CD4-positive, alpha-beta memory T cell (primary cell): ENCODE measurements around the gene NPPA. TPM values are rescaled to one million over a fixed set of nuclear protein-coding genes. Genes with fewer than 3 reads are reported as not detected.

ENCODE experiments used
- CTCF ChIA-PET: fragments of 350-600 bp; sonication (Branson Sonifier 250); formaldehyde crosslinking; loops from one replicate; lab custom pipeline; 2021; ENCODE audit warnings: inconsistent platforms; ENCODE audit not compliant: partially characterized antibody; lab: Charles Lee
- POLR2A ChIA-PET: fragments of 350-600 bp; sonication (Branson Sonifier 250); formaldehyde crosslinking; loops from one replicate; lab custom pipeline; 2021; ENCODE audit not compliant: partially characterized antibody; lab: Charles Lee
- DNase-seq, 5 donors: peaks; one replicate each; pipeline versions ENCODE4 v3.0.0 to v3.0.0-alpha.2; 2020 to 2022; ENCODE audit warnings: mixed read lengths in 1 of 5
- H3K27ac ChIP-seq: one replicate; pipeline ENCODE4 v1.7.0; 2013; ENCODE audit warnings: low read depth, low read length
- H3K27me3 ChIP-seq: 2 replicates; pipeline ENCODE4 v1.7.0; 2013; ENCODE audit warnings: mild to moderate bottlenecking, low read length, moderate library complexity; ENCODE audit not compliant: insufficient read depth
- H3K36me3 ChIP-seq: 2 replicates; pipeline ENCODE4 v1.7.0; 2013; ENCODE audit warnings: mild to moderate bottlenecking, low read length, moderate library complexity; ENCODE audit not compliant: insufficient read depth
- H3K4me1 ChIP-seq: 2 replicates; pipeline ENCODE4 v1.7.0; 2013; ENCODE audit warnings: mild to moderate bottlenecking, low read length, moderate library complexity; ENCODE audit not compliant: insufficient read depth
- H3K4me3 ChIP-seq, 2 donors: one replicate each; pipeline ENCODE4 v1.7.0; 2013; ENCODE audit warnings: low read length in 2 of 2, mild to moderate bottlenecking in 1 of 2
- H3K9me3 ChIP-seq, 2 donors: one replicate each; pipeline ENCODE4 v1.7.0; 2013; ENCODE audit warnings: low read length in 2 of 2, control low read depth in 1 of 2; ENCODE audit not compliant: control insufficient read depth in 1 of 2
- H3K27ac Mint-ChIP-seq, 7 donors: one replicate each; pipeline ENCODE4 v1.8.0; 2020 to 2021; ENCODE audit warnings: mixed read lengths in 7 of 7, mild to moderate bottlenecking in 6 of 7, inconsistent platforms in 3 of 7, moderate library complexity in 3 of 7
- H3K27me3 Mint-ChIP-seq, 2 donors: one replicate each; pipeline ENCODE4 v1.8.0; 2020 to 2021; ENCODE audit warnings: mixed read lengths in 2 of 2
- H3K36me3 Mint-ChIP-seq, 2 donors: one replicate each; pipeline ENCODE4 v1.8.0; 2020 to 2021; ENCODE audit warnings: mixed read lengths in 2 of 2, inconsistent platforms in 1 of 2, mild to moderate bottlenecking in 1 of 2
- H3K4me1 Mint-ChIP-seq, 4 donors: one replicate each; pipeline ENCODE4 v1.8.0; 2020 to 2021; ENCODE audit warnings: mixed read lengths in 4 of 4, mild to moderate bottlenecking in 1 of 4
- H3K4me3 Mint-ChIP-seq, 8 donors: one replicate each; pipeline ENCODE4 v1.8.0; 2020 to 2021; ENCODE audit warnings: mixed read lengths in 8 of 8, mild to moderate bottlenecking in 7 of 8, moderate library complexity in 6 of 8, inconsistent platforms in 3 of 8
- H3K9me3 Mint-ChIP-seq, 8 donors: one replicate each; pipeline ENCODE4 v1.8.0; 2020 to 2021; ENCODE audit warnings: mixed read lengths in 8 of 8, mild to moderate bottlenecking in 5 of 8, inconsistent platforms in 3 of 8, moderate library complexity in 1 of 8
- intact Hi-C: fragments of 100-400 bp; cut with micrococcal nuclease; formaldehyde crosslinking; loops from one replicate; pipeline ENCODE4 v1.15.1; 2023
- polyA plus RNA-seq, 2 donors: library from polyadenylated mRNA; unstranded; fragments of 300-500 nt; fragmentation: Illumina TruSeq; gene quantifications; one replicate each; pipeline ENCODE4 v1.2.3, GENCODE V29; 2021
- total RNA-seq, 2 experiments: library from RNA; stranded (reverse); gene quantifications; one replicate each; pipeline ENCODE4 v1.2.3, GENCODE V29; 2021

Gene NPPA
- total and polyA plus RNA-seq, 4 experiments from 2014 or later: not detected

GRCh38 chr1:11854519-11854918, 6.9 kb upstream of the NPPA start:
- intact Hi-C loops: no loop called here
- Mint-ChIP-seq H3K4me3 (no peak overlapping the region), H3K9me3 (peaks cover 0 to 1% (median 0%) of the 10 kb centered on the region in 8 donors), H3K4me1 (peaks cover 0 to 5% (median 2%) of the 10 kb centered on the region in 4 donors), H3K27me3 (peaks cover 27 to 29% of the 10 kb centered on the region in 2 donors), H3K36me3 (no peaks in the 10 kb centered on the region), H3K27ac (no peak overlapping the region)
- Histone ChIP-seq H3K36me3 (no peaks in the 10 kb centered on the region), H3K9me3 (no peaks in the 10 kb centered on the region), H3K4me1 (no peaks in the 10 kb centered on the region), H3K4me3 (no peak overlapping the region), H3K27me3 (peaks cover 2% of the 10 kb centered on the region), H3K27ac (no peak overlapping the region)
- no peak for DNase-seq
- ChIA-PET CTCF (no interaction called here), POLR2A (no interaction called here)

GRCh38 chr1:11851180-11851579, 3.6 kb upstream of the NPPA start:
- Mint-ChIP-seq H3K27me3 (peaks cover 8 to 22% of the 10 kb centered on the region in 2 donors), H3K27ac (no peak overlapping the region), H3K4me1 (no peaks in the 10 kb centered on the region), H3K36me3 (no peaks in the 10 kb centered on the region), H3K9me3 (peaks cover 0 to 1% (median 0%) of the 10 kb centered on the region in 8 donors), H3K4me3 (no peak overlapping the region)
- H3K27ac ChIP-seq: no peak overlapping the region
- H3K9me3 ChIP-seq: no peaks in the 10 kb centered on the region
- H3K27me3 ChIP-seq: no peaks in the 10 kb centered on the region
- H3K4me1 ChIP-seq: no peaks in the 10 kb centered on the region
- no peak overlapping the region for H3K4me3 ChIP-seq
- no peaks in the 10 kb centered on the region for H3K36me3 ChIP-seq
- no peak for DNase-seq
- ChIA-PET CTCF (no interaction called here), POLR2A (no interaction called here)
- intact Hi-C loops: no loop called here

GRCh38 chr1:11850156-11850555, 2.6 kb upstream of the NPPA start:
- Histone ChIP-seq H3K36me3 (no peaks in the 10 kb centered on the region), H3K4me1 (no peaks in the 10 kb centered on the region), H3K27me3 (no peaks in the 10 kb centered on the region), H3K4me3 (no peak overlapping the region), H3K27ac (no peak overlapping the region), H3K9me3 (no peaks in the 10 kb centered on the region)
- CTCF ChIA-PET: no interaction called here
- peaks cover 3 to 4% of the 10 kb centered on the region in 2 donors for H3K36me3 Mint-ChIP-seq
- no peak overlapping the region for H3K4me3 Mint-ChIP-seq
- no peak overlapping the region for H3K27ac Mint-ChIP-seq
- H3K9me3 Mint-ChIP-seq: peaks cover 0 to 1% (median 0%) of the 10 kb centered on the region in 8 donors
- intact Hi-C loops: no loop called here
- H3K4me1 Mint-ChIP-seq: peaks cover 0 to 5% (median 1%) of the 10 kb centered on the region in 4 donors
- no peak for DNase-seq
- peaks cover 5 to 22% of the 10 kb centered on the region in 2 donors for H3K27me3 Mint-ChIP-seq
- POLR2A ChIA-PET: no interaction called here

GRCh38 chr1:11848373-11848700, 754 bp upstream of the NPPA start:
- no peak overlapping the region for H3K4me3 ChIP-seq
- ChIA-PET POLR2A (interaction anchor here (1.4 to 1.6 kb wide), 2 partner anchors 10 to 60 kb away, joined by 3 to 6 read pairs; no protein-coding TSS in a partner anchor), CTCF (interaction anchor here (1.4 kb wide), 1 partner anchor 15 kb away, joined by 6 read pairs; no protein-coding TSS in a partner anchor)
- DNase-seq: no peak
- H3K4me1 ChIP-seq: no peaks in the 10 kb centered on the region
- peak overlapping the region in 1 of 7 donors; percentile 36 for H3K27ac Mint-ChIP-seq
- peaks cover 12% of the 10 kb centered on the region in 2 donors for H3K36me3 Mint-ChIP-seq
- H3K27me3 ChIP-seq: no peaks in the 10 kb centered on the region
- peaks cover 0 to 7% (median 1%) of the 10 kb centered on the region in 4 donors for H3K4me1 Mint-ChIP-seq
- H3K27me3 Mint-ChIP-seq: peaks cover 5 to 13% of the 10 kb centered on the region in 2 donors
- no peaks in the 10 kb centered on the region for H3K36me3 ChIP-seq
- intact Hi-C loops: no loop called here
- H3K4me3 Mint-ChIP-seq: no peak overlapping the region
- no peaks in the 10 kb centered on the region for H3K9me3 Mint-ChIP-seq
- H3K9me3 ChIP-seq: no peaks in the 10 kb centered on the region
- no peak overlapping the region for H3K27ac ChIP-seq

- Mint-ChIP-seq H3K27ac (no peak overlapping the region), H3K4me3 (no peak overlapping the region), H3K4me1 (peaks cover 0 to 7% (median 1%) of the 10 kb centered on the region in 4 donors), H3K9me3 (no peaks in the 10 kb centered on the region), H3K36me3 (peaks cover 27 to 29% of the 10 kb centered on the region in 2 donors), H3K27me3 (no peaks in the 10 kb centered on the region)
- CTCF ChIA-PET: interaction anchor here (0.7 kb wide), 1 partner anchor 212 kb away, joined by 3 read pairs; no protein-coding TSS in a partner anchor
- no peaks in the 10 kb centered on the region for H3K27me3 ChIP-seq
- no peak overlapping the region for H3K4me3 ChIP-seq
- intact Hi-C loops: no loop called here
- DNase-seq: peak in 4 of 5 donors; percentile 6 to 35 (median 22)
- H3K9me3 ChIP-seq: no peaks in the 10 kb centered on the region
- H3K36me3 ChIP-seq: peaks cover 6% of the 10 kb centered on the region
- no peaks in the 10 kb centered on the region for H3K4me1 ChIP-seq
- POLR2A ChIA-PET: interaction anchor here (0.7 to 1.1 kb wide), 2 partner anchors 11 to 62 kb away, joined by 3 read pairs; no protein-coding TSS in a partner anchor
- no peak overlapping the region for H3K27ac ChIP-seq
Observed at GRCh38 chr1:11845641-11846335, 1.8 kb downstream of the NPPA start.

- CTCF ChIA-PET: interaction anchor here (1.0 kb wide), 1 partner anchor 138 kb away, joined by 3 read pairs; the partner anchor contains the start of gene MFN2
- H3K27me3 ChIP-seq: no peaks in the 10 kb centered on the region
- Mint-ChIP-seq H3K27ac (peak overlapping the region in 1 of 7 donors; percentile 46), H3K4me3 (no peak overlapping the region), H3K4me1 (peaks cover 4 to 9% (median 6%) of the 10 kb centered on the region in 4 donors), H3K27me3 (no peaks in the 10 kb centered on the region), H3K36me3 (peaks cover 38 to 42% of the 10 kb centered on the region in 2 donors), H3K9me3 (no peaks in the 10 kb centered on the region)
- no peaks in the 10 kb centered on the region for H3K9me3 ChIP-seq
- no peak for DNase-seq
- peaks cover 19% of the 10 kb centered on the region for H3K36me3 ChIP-seq
- no peak overlapping the region for H3K4me3 ChIP-seq
- H3K27ac ChIP-seq: no peak overlapping the region
- intact Hi-C loops: no loop called here
- peaks cover 3% of the 10 kb centered on the region for H3K4me1 ChIP-seq
- POLR2A ChIA-PET: interaction anchor here (2.7 kb wide), 1 partner anchor 65 kb away, joined by 10 read pairs; no protein-coding TSS in a partner anchor
Observed at GRCh38 chr1:11842154-11843041, 5.2 kb downstream of the NPPA start.
